Measurements from ENCODE around the gene SRM.

The SRM gene

GRCh38 chr1:11070876-11071275, 11.1 kb upstream of the SRM start:
- Histone ChIP-seq H3K9me3 (ENCODE audit: insufficient read depth, low read length, severe bottlenecking) (no peaks in the 10 kb centered on the region), H3K27ac (ENCODE audit: low read length) (no peak overlapping the region), H2AFZ (ENCODE audit: low read depth, low read length) (no peak overlapping the region), H3K27me3 (ENCODE audit: insufficient read depth, low read length, poor library complexity) (no peaks in the 10 kb centered on the region), H3K4me2 (ENCODE audit: insufficient read depth, low read length) (no peak overlapping the region), H4K20me1 (ENCODE audit: insufficient read depth, low read length) (peaks cover 5% of the 10 kb centered on the region), H3K79me2 (ENCODE audit: insufficient read depth, low read length) (no peaks in the 10 kb centered on the region), H3K4me3 (ENCODE audit: low read depth in 1 of 2, low read length in 2 of 2) (no peak overlapping the region), H3K9ac (ENCODE audit: low read depth, low read length) (no peak overlapping the region), H3K36me3 (ENCODE audit: insufficient read depth, low read length) (peaks cover 87% of the 10 kb centered on the region), H3K4me1 (ENCODE audit: insufficient read depth, low read length) (no peaks in the 10 kb centered on the region)
- no peak for TF ChIP-seq CTCF (IDR thresholded peaks at IDR 0.05; ENCODE audit: borderline replicate concordance, extremely low read depth, low read length, poor library complexity, severe bottlenecking)
- no peak for TF ChIP-seq EZH2 (IDR thresholded peaks at IDR 0.05; ENCODE audit: borderline replicate concordance, low read depth, low read length, severe bottlenecking)
- no peak for ATAC-seq (ENCODE audit: insufficient read depth, low read depth)
- DNase-seq: no peak

GRCh38 chr1:11068600-11069473, 9.0 kb upstream of the SRM start:
- DNase-seq: no peak
- TF ChIP-seq CTCF (IDR thresholded peaks at IDR 0.05; ENCODE audit: borderline replicate concordance, extremely low read depth, low read length, poor library complexity, severe bottlenecking): no peak
- TF ChIP-seq EZH2 (IDR thresholded peaks at IDR 0.05; ENCODE audit: borderline replicate concordance, low read depth, low read length, severe bottlenecking): no peak
- H3K27me3 ChIP-seq (ENCODE audit: insufficient read depth, low read length, poor library complexity): no peaks in the 10 kb centered on the region
- H3K79me2 ChIP-seq (ENCODE audit: insufficient read depth, low read length): no peaks in the 10 kb centered on the region
- H3K4me3 ChIP-seq (ENCODE audit: low read depth in 1 of 2, low read length in 2 of 2): no peak overlapping the region
- H3K27ac ChIP-seq (ENCODE audit: low read length): no peak overlapping the region
- H3K9ac ChIP-seq (ENCODE audit: low read depth, low read length): no peak overlapping the region
- no peak overlapping the region for H3K4me2 ChIP-seq (ENCODE audit: insufficient read depth, low read length)
- H3K36me3 ChIP-seq (ENCODE audit: insufficient read depth, low read length): peaks cover 81% of the 10 kb centered on the region
- no peaks in the 10 kb centered on the region for H3K9me3 ChIP-seq (ENCODE audit: insufficient read depth, low read length, severe bottlenecking)
- H3K4me1 ChIP-seq (ENCODE audit: insufficient read depth, low read length): no peaks in the 10 kb centered on the region
- no peak overlapping the region for H2AFZ ChIP-seq (ENCODE audit: low read depth, low read length)
- no peak for ATAC-seq (ENCODE audit: insufficient read depth, low read depth)
- H4K20me1 ChIP-seq (ENCODE audit: insufficient read depth, low read length): peaks cover 5% of the 10 kb centered on the region

GRCh38 chr1:11067716-11068599, 8.1 kb upstream of the SRM start:
- no peak overlapping the region for H3K4me3 ChIP-seq (ENCODE audit: low read depth in 1 of 2, low read length in 2 of 2)
- H3K4me1 ChIP-seq (ENCODE audit: insufficient read depth, low read length): no peaks in the 10 kb centered on the region
- H3K36me3 ChIP-seq (ENCODE audit: insufficient read depth, low read length): peaks cover 82% of the 10 kb centered on the region
- H3K9ac ChIP-seq (ENCODE audit: low read depth, low read length): no peak overlapping the region
- H3K9me3 ChIP-seq (ENCODE audit: insufficient read depth, low read length, severe bottlenecking): no peaks in the 10 kb centered on the region
- ATAC-seq (ENCODE audit: insufficient read depth, low read depth): no peak
- TF ChIP-seq EZH2 (IDR thresholded peaks at IDR 0.05; ENCODE audit: borderline replicate concordance, low read depth, low read length, severe bottlenecking): no peak
- TF ChIP-seq CTCF (IDR thresholded peaks at IDR 0.05; ENCODE audit: borderline replicate concordance, extremely low read depth, low read length, poor library complexity, severe bottlenecking): no peak
- H3K79me2 ChIP-seq (ENCODE audit: insufficient read depth, low read length): no peaks in the 10 kb centered on the region
- peaks cover 5% of the 10 kb centered on the region for H4K20me1 ChIP-seq (ENCODE audit: insufficient read depth, low read length)
- no peak for DNase-seq
- no peak overlapping the region for H3K27ac ChIP-seq (ENCODE audit: low read length)
- no peaks in the 10 kb centered on the region for H3K27me3 ChIP-seq (ENCODE audit: insufficient read depth, low read length, poor library complexity)
- no peak overlapping the region for H3K4me2 ChIP-seq (ENCODE audit: insufficient read depth, low read length)
- H2AFZ ChIP-seq (ENCODE audit: low read depth, low read length): no peak overlapping the region
